Stimulated activated CD8-positive, alpha-beta memory T cell treated with anti-CD3 and anti-CD28 coated beads, Interleukin-7, amount 100 ng/mL, for 1 hour (primary cell): ENCODE data around the gene SGCD.
"Not testable (repeated sequence)": the region's sequence is repeated elsewhere in the genome, so short reads cannot be mapped to it uniquely, and the experiment has no call there.

Source experiments
- DNase-seq, 2 donors: peaks; one replicate each; pipeline ENCODE4 v3.0.0-alpha.2; 2020; ENCODE audit warnings: low read depth in 2 of 2

Gene SGCD

GRCh38 chr5:156561651-156562050 lies 234.7 kb downstream of the SGCD start:
- DNase-seq, result no peak

GRCh38 chr5:156570615-156571014 lies 243.7 kb downstream of the SGCD start:
- no peak for DNase-seq

GRCh38 chr5:156581725-156582124 lies 254.8 kb downstream of the SGCD start:
- DNase-seq, result no peak

- no peak for DNase-seq
Measured at GRCh38 chr5:156582193-156582598, 255.2 kb downstream of the SGCD start.

GRCh38 chr5:156584871-156585270 lies 257.9 kb downstream of the SGCD start:
- DNase-seq, result no peak

- DNase-seq, result no peak
Measured at GRCh38 chr5:156585999-156586398, 259.0 kb downstream of the SGCD start.

- DNase-seq, result no peak
Measured at GRCh38 chr5:156587012-156587411, 260.0 kb downstream of the SGCD start.

- DNase-seq, result no peak
Measured at GRCh38 chr5:156588306-156588705, 261.3 kb downstream of the SGCD start.

- DNase-seq, result no peak
Measured at GRCh38 chr5:156589104-156589945, 262.4 kb downstream of the SGCD start.

GRCh38 chr5:156589946-156590216 lies 262.9 kb downstream of the SGCD start:
- DNase-seq, result no peak

- no peak for DNase-seq
Measured at GRCh38 chr5:156590978-156591377, 264.0 kb downstream of the SGCD start.

GRCh38 chr5:156591631-156592030 lies 264.7 kb downstream of the SGCD start:
- DNase-seq, result no peak

- no peak for DNase-seq
Measured at GRCh38 chr5:156593546-156593945, 266.6 kb downstream of the SGCD start.

GRCh38 chr5:156594406-156594805 lies 267.4 kb downstream of the SGCD start:
- DNase-seq, result no peak

GRCh38 chr5:156595132-156595787 lies 268.3 kb downstream of the SGCD start:
- no peak for DNase-seq

- no peak for DNase-seq
Measured at GRCh38 chr5:156597276-156597675, 270.3 kb downstream of the SGCD start.

GRCh38 chr5:156598964-156599363 lies 272.0 kb downstream of the SGCD start:
- DNase-seq, result no peak

- DNase-seq, result not testable (repeated sequence)
Measured at GRCh38 chr5:156610582-156610981, 283.6 kb downstream of the SGCD start.

- DNase-seq, result no peak
Measured at GRCh38 chr5:156615901-156616300, 288.9 kb downstream of the SGCD start.

GRCh38 chr5:156617426-156617825 lies 290.5 kb downstream of the SGCD start:
- no peak for DNase-seq

GRCh38 chr5:156618601-156619000 lies 291.6 kb downstream of the SGCD start:
- no peak for DNase-seq

- DNase-seq, result no peak
Measured at GRCh38 chr5:156621719-156622118, 294.8 kb downstream of the SGCD start.

GRCh38 chr5:156623381-156624040 lies 296.5 kb downstream of the SGCD start:
- DNase-seq, result no peak
